ENCODE results near the gene MATN4.
A peak's percentile ranks its signal among the peaks of the same experiment; 100 is the strongest.

The MATN4 gene

GRCh38 chr20:45350217-45350616, 42.1 kb upstream of the MATN4 start:
- no peak for DNase-seq (ENCODE audit: low read depth)
- no peak for TF ChIP-seq CTCF (IDR thresholded peaks at IDR 0.05; ENCODE audit: low read depth, low read length)
- TF ChIP-seq POLR2A (IDR thresholded peaks at IDR 0.05; ENCODE audit: extremely low read depth, insufficient read length): no peak
- TF ChIP-seq MAX (IDR thresholded peaks at IDR 0.05; ENCODE audit: low read depth, low read length): no peak
- no peak for TF ChIP-seq MYC (IDR thresholded peaks at IDR 0.05; ENCODE audit: low read depth, low read length)
- no peak overlapping the region for H3K4me3 ChIP-seq (ENCODE audit: low read depth, low read length)

GRCh38 chr20:45347936-45348778, 40.1 kb upstream of the MATN4 start, which contains the start of gene SDC4:
TSS of gene SDC4 (minus strand) at chr20:45348424. CDS start at chr20:45348384, 40 bp downstream.
- peak within 1 kb of the TSS; percentile 69 for H3K4me3 ChIP-seq (ENCODE audit: low read depth, low read length)
- DNase-seq (ENCODE audit: low read depth): peak; percentile 76
- TF ChIP-seq MYC (IDR thresholded peaks at IDR 0.05; ENCODE audit: low read depth, low read length): peak; percentile 25; the same call in 1 of the 2 replicates
- TF ChIP-seq MAX (IDR thresholded peaks at IDR 0.05; ENCODE audit: low read depth, low read length): no peak
- TF ChIP-seq CTCF (IDR thresholded peaks at IDR 0.05; ENCODE audit: low read depth, low read length): no peak
- TF ChIP-seq POLR2A (IDR thresholded peaks at IDR 0.05; ENCODE audit: extremely low read depth, insufficient read length): peak; percentile 65

- H3K4me3 ChIP-seq (ENCODE audit: low read depth, low read length): peak overlapping the region; percentile 69
- TF ChIP-seq CTCF (IDR thresholded peaks at IDR 0.05; ENCODE audit: low read depth, low read length) (no peak), MYC (IDR thresholded peaks at IDR 0.05; ENCODE audit: low read depth, low read length) (0 out of 2 replicates have a peak, but pooled peaks have one; percentile 8)
- no peak for DNase-seq (ENCODE audit: low read depth)
Measured at GRCh38 chr20:45347297-45347935, 39.3 kb upstream of the MATN4 start.

GRCh38 chr20:45346851-45347250, 38.8 kb upstream of the MATN4 start:
- no peak for DNase-seq (ENCODE audit: low read depth)
- peak overlapping the region; percentile 69 for H3K4me3 ChIP-seq (ENCODE audit: low read depth, low read length)
- TF ChIP-seq CTCF (IDR thresholded peaks at IDR 0.05; ENCODE audit: low read depth, low read length) (no peak), MYC (IDR thresholded peaks at IDR 0.05; ENCODE audit: low read depth, low read length) (no peak), MAX (IDR thresholded peaks at IDR 0.05; ENCODE audit: low read depth, low read length) (no peak), POLR2A (IDR thresholded peaks at IDR 0.05; ENCODE audit: extremely low read depth, insufficient read length) (no peak)

GRCh38 chr20:45346291-45346718, 38.2 kb upstream of the MATN4 start:
- no peak overlapping the region for H3K4me3 ChIP-seq (ENCODE audit: low read depth, low read length)
- TF ChIP-seq MAX (IDR thresholded peaks at IDR 0.05; ENCODE audit: low read depth, low read length) (no peak), MYC (IDR thresholded peaks at IDR 0.05; ENCODE audit: low read depth, low read length) (no peak), POLR2A (IDR thresholded peaks at IDR 0.05; ENCODE audit: extremely low read depth, insufficient read length) (no peak), CTCF (IDR thresholded peaks at IDR 0.05; ENCODE audit: low read depth, low read length) (no peak)
- DNase-seq (ENCODE audit: low read depth): peak; percentile 33

Measured in NB4 (cell line).